ENCODE results near the gene EYA4.

- TF ChIP-seq CTCF (IDR thresholded peaks at IDR 0.05; ENCODE audit: insufficient read depth, low read length, poor library complexity, severe bottlenecking): no peak
- TF ChIP-seq EZH2phosphoT487 (conservative IDR thresholded peaks at IDR 0.05; ENCODE audit: low read length): no peak
Observed at GRCh38 chr6:133528566-133528965, 287.4 kb downstream of the EYA4 start.

All from SU-DHL-6 (cell line).